DOHH2 (cell line): ENCODE measurements around the gene RAD23B.

Source experiments
- H3F3A ChIP-seq: fragments of 200-600 bp; sonication (generic), shearing (Covaris generic); 2 replicates; pipeline ENCODE4 v1.6.0; 2016; ENCODE audit warnings: antibody characterized with exemption, mild to moderate bottlenecking; ENCODE audit not compliant: control insufficient read depth, insufficient read depth
- H3K27ac ChIP-seq: fragments of 200-600 bp; sonication (generic); 2 replicates; pipeline ENCODE4 v1.5.1; 2014; ENCODE audit warnings: low read depth, mild to moderate bottlenecking, low read length, moderate library complexity
- H3K27me3 ChIP-seq: fragments of 200-600 bp; sonication (generic); 2 replicates; pipeline ENCODE4 v1.6.1; 2014; ENCODE audit warnings: mild to moderate bottlenecking, low read length, mixed read lengths; ENCODE audit not compliant: control insufficient read depth
- H3K36me3 ChIP-seq: fragments of 200-600 bp; sonication (generic); 2 replicates; pipeline ENCODE4 v1.6.1; 2014; ENCODE audit warnings: mild to moderate bottlenecking, low read length, moderate library complexity, mixed read lengths; ENCODE audit not compliant: control insufficient read depth
- H3K4me1 ChIP-seq: fragments of 200-600 bp; sonication (generic); 2 replicates; pipeline ENCODE4 v1.6.1; 2014; ENCODE audit warnings: mild to moderate bottlenecking, low read length, mixed read lengths; ENCODE audit not compliant: control insufficient read depth
- H3K4me2 ChIP-seq: fragments of 200-600 bp; sonication (generic); 2 replicates; pipeline ENCODE4 v1.6.0; 2014; ENCODE audit warnings: mild to moderate bottlenecking, low read length, moderate library complexity
- H3K4me3 ChIP-seq: fragments of 200-600 bp; sonication (generic); 2 replicates; pipeline ENCODE4 v1.5.1; 2014; ENCODE audit warnings: mild to moderate bottlenecking, low read length, mixed read lengths
- H3K79me2 ChIP-seq: fragments of 200-600 bp; sonication (generic); 2 replicates; pipeline ENCODE4 v1.6.1; 2014; ENCODE audit warnings: mild to moderate bottlenecking, low read length, mixed read lengths; ENCODE audit not compliant: control insufficient read depth
- H3K9me2 ChIP-seq: fragments of 200-600 bp; sonication (generic); replicated peaks from 2 replicates; pipeline ENCODE4 v1.6.1; 2014; ENCODE audit warnings: mild to moderate bottlenecking, low read length, mixed read lengths; ENCODE audit not compliant: control insufficient read depth
- H3K9me3 ChIP-seq: fragments of 200-600 bp; sonication (generic); 2 replicates; pipeline ENCODE4 v1.6.1; 2014; ENCODE audit warnings: antibody characterized with exemption, low read length, mixed read lengths; ENCODE audit not compliant: control insufficient read depth, insufficient read depth
- H4K20me1 ChIP-seq: fragments of 200-600 bp; sonication (generic); 2 replicates; pipeline ENCODE4 v1.6.0; 2014; ENCODE audit warnings: low read depth, mild to moderate bottlenecking, antibody characterized with exemption, low read length, moderate library complexity; ENCODE audit not compliant: control insufficient read depth, insufficient read depth
- EZH2phosphoT487 ChIP-seq: fragments of 200-600 bp; sonication (generic); IDR thresholded peaks from 2 replicates; pipeline ENCODE4 v1.6.1; 2017; ENCODE audit warnings: borderline replicate concordance, mild to moderate bottlenecking, antibody characterized with exemption, low read length, moderate library complexity, mixed read lengths
- TF ChIP-seq, protein P1 (sequence below): fragments of 200-600 bp; sonication (generic); IDR thresholded peaks from one replicate; pipeline ENCODE4 v1.5.1; 2014; ENCODE audit warnings: antibody characterized with exemption, mild to moderate bottlenecking, low read depth, low read length; ENCODE audit not compliant: poor library complexity, severe bottlenecking

RAD23B gene

DNA sequence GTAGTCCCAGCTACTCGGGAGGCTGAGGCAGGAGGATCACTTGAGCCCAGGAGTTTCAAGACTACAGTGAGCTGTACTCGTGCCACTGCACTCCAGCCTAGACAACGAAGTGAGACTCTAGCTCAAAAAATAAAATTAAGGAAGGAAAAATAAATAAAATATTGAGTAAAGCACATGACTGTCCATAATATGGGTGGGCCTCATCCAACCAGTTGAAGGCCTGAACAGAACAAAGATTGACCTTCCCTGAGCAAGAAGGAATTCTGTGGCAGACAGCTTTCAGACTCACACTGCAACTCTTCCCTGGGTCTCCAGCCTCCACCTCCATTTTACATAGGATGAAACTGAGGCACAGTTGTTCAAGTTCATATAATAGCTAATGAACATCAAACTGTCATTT lies 72.3 kb downstream of the RAD23B start:
- H3K36me3 ChIP-seq, result no peaks in the 10 kb centered on the region
- no peak overlapping the region for H3K4me2 ChIP-seq
- no peak for TF ChIP-seq EZH2phosphoT487
- TF ChIP-seq, protein P1, sequence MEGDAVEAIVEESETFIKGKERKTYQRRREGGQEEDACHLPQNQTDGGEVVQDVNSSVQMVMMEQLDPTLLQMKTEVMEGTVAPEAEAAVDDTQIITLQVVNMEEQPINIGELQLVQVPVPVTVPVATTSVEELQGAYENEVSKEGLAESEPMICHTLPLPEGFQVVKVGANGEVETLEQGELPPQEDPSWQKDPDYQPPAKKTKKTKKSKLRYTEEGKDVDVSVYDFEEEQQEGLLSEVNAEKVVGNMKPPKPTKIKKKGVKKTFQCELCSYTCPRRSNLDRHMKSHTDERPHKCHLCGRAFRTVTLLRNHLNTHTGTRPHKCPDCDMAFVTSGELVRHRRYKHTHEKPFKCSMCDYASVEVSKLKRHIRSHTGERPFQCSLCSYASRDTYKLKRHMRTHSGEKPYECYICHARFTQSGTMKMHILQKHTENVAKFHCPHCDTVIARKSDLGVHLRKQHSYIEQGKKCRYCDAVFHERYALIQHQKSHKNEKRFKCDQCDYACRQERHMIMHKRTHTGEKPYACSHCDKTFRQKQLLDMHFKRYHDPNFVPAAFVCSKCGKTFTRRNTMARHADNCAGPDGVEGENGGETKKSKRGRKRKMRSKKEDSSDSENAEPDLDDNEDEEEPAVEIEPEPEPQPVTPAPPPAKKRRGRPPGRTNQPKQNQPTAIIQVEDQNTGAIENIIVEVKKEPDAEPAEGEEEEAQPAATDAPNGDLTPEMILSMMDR, result no peak
- no peaks in the 10 kb centered on the region for H3K79me2 ChIP-seq
- no peaks in the 10 kb centered on the region for H3K27me3 ChIP-seq
- no peaks in the 10 kb centered on the region for H3K4me1 ChIP-seq
- H4K20me1 ChIP-seq, result no peaks in the 10 kb centered on the region
- H3K4me3 ChIP-seq, result no peak overlapping the region
- no peaks in the 10 kb centered on the region for H3K9me2 ChIP-seq
- H3K27ac ChIP-seq, result no peak overlapping the region
- no peaks in the 10 kb centered on the region; the same call in 1 of the 2 replicates for H3K9me3 ChIP-seq
- no peaks in the 10 kb centered on the region for H3F3A ChIP-seq

DNA sequence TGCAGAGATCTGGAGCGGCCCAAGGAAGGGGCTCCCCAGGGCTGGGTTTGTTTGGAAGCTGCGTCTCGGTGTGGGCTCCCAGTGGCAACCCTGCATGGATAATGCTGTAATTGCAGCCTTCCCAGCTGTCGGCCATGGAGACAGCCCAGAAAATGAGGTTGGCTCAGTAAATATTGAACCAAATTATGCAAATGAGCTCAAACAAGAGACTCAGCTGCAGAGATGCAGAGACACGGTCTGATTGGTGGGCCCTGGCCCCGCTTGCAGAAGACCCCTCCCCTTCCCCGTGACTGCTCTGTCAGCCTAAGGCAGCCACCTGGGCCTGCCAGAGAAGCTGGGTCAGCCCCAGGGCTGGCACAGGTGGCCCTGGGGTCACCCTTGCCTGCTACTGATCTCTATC lies 75.9 kb downstream of the RAD23B start:
- H3K9me2 ChIP-seq, result no peaks in the 10 kb centered on the region
- H4K20me1 ChIP-seq, result no peaks in the 10 kb centered on the region
- H3K27me3 ChIP-seq, result no peaks in the 10 kb centered on the region
- no peaks in the 10 kb centered on the region for H3K4me1 ChIP-seq
- no peaks in the 10 kb centered on the region for H3K79me2 ChIP-seq
- H3K4me2 ChIP-seq, result no peak overlapping the region
- no peak overlapping the region for H3K27ac ChIP-seq
- TF ChIP-seq, protein P1, result no peak
- TF ChIP-seq EZH2phosphoT487, result no peak
- H3K36me3 ChIP-seq, result no peaks in the 10 kb centered on the region
- no peak overlapping the region for H3K4me3 ChIP-seq
- H3K9me3 ChIP-seq, result no peaks in the 10 kb centered on the region; the same call in 1 of the 2 replicates
- no peaks in the 10 kb centered on the region for H3F3A ChIP-seq

DNA sequence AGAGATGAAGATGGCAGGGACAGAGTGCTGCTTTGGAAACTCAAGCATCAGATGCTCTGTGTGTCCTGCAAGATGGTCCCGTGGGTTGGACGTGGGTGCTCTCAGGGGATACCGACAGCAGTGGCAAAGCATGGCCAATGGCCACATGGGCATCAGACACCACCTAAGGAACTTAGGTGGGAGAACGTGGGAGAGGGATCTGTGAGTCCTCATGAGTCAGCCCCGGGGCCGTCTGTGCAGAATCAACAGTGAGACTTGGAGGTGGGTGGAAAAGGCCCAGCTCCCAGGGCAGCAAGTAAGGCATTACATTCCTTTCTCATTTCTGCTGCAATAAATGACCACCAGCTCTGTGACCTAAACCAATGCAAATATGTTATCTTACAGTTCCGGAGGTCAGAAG lies 77.0 kb downstream of the RAD23B start:
- Histone ChIP-seq H3K4me3 (no peak overlapping the region), H3F3A (no peaks in the 10 kb centered on the region), H3K79me2 (no peaks in the 10 kb centered on the region), H3K36me3 (no peaks in the 10 kb centered on the region), H3K9me3 (no peaks in the 10 kb centered on the region), H4K20me1 (no peaks in the 10 kb centered on the region), H3K27me3 (no peaks in the 10 kb centered on the region), H3K4me2 (no peak overlapping the region), H3K4me1 (no peaks in the 10 kb centered on the region), H3K9me2 (no peaks in the 10 kb centered on the region), H3K27ac (no peak overlapping the region)
- TF ChIP-seq EZH2phosphoT487, result no peak
- TF ChIP-seq, protein P1, result no peak

DNA sequence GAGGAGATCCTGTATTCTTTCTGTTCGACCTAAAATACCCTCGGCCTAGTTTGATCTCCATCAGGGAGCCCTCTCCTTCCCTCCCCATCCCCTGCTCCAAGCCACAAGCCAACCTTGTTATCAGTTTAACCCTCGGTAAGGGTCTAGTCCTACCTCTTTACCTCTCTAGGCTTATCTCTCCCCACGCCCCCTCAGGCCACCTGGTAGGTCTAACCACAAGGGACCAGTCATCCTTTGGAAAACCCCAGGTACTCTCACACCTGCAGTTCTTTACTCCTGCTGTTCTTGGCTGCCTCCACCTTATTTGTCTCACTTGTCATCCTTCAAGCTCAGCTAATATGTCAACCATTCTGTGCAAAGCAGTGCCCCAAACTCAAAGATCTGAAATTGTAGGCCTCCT lies 78.7 kb downstream of the RAD23B start:
- Histone ChIP-seq H3K36me3 (no peaks in the 10 kb centered on the region), H3K4me1 (no peaks in the 10 kb centered on the region), H3K27me3 (no peaks in the 10 kb centered on the region)

More for the DNA sequence above, 78.7 kb downstream of the RAD23B start:
- no peak overlapping the region for H3K4me3 ChIP-seq
- H3K9me3 ChIP-seq, result no peaks in the 10 kb centered on the region
- no peaks in the 10 kb centered on the region for H3F3A ChIP-seq
- no peaks in the 10 kb centered on the region for H4K20me1 ChIP-seq
- no peaks in the 10 kb centered on the region for H3K9me2 ChIP-seq
- H3K4me2 ChIP-seq, result no peak overlapping the region
- no peak overlapping the region for H3K27ac ChIP-seq
- H3K79me2 ChIP-seq, result no peaks in the 10 kb centered on the region
- TF ChIP-seq, protein P1, result no peak
- TF ChIP-seq EZH2phosphoT487, result no peak
